ENCODE measurements around the gene NAPSA. TPM values are rescaled to one million over a fixed set of nuclear protein-coding genes. Genes with fewer than 3 reads are reported as not detected.

Gene NAPSA
- total and polyA plus RNA-seq, 2 donors (not counting 1 experiment from before 2014, with no cell fraction given), result 0.03 to 0.17 TPM

DNA sequence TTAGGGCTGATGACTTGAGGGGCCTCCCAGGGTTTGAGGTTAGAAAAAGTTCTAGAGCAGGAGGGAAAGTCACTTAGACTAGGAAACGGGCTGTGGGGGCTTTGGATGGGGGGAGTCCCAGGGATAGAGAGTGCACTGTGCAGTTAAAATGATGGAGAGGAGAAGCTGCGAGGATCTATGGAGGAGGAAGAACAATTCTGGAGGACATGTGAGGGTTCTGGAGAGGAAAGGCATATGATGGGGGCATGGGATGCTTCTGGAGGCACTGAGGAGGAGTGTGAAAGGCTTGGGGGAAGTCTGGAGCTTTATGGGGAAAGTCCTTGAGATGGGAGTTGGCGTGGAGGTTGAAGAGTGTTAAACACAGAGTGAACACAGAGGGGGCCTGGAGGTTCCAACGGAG lies 38.4 kb downstream of the NAPSA start:
- H4K20me1 ChIP-seq (ENCODE audit: control insufficient read depth, extremely low read depth, insufficient read depth, low read length), result no peaks in the 10 kb centered on the region
- no peaks in the 10 kb centered on the region for H3K79me2 ChIP-seq (ENCODE audit: control insufficient read depth, insufficient read depth, low read length)
- no peak overlapping the region for H3K27ac ChIP-seq (ENCODE audit: insufficient read depth, low read length)
- H3K4me2 ChIP-seq (ENCODE audit: extremely low read depth, insufficient read depth, low read length), result no peak overlapping the region
- H2AFZ ChIP-seq (ENCODE audit: low read length), result no peak overlapping the region
- TF ChIP-seq EZH2 (IDR thresholded peaks at IDR 0.05; ENCODE audit: low read length, missing control alignments), result no peak
- TF ChIP-seq, protein P1, sequence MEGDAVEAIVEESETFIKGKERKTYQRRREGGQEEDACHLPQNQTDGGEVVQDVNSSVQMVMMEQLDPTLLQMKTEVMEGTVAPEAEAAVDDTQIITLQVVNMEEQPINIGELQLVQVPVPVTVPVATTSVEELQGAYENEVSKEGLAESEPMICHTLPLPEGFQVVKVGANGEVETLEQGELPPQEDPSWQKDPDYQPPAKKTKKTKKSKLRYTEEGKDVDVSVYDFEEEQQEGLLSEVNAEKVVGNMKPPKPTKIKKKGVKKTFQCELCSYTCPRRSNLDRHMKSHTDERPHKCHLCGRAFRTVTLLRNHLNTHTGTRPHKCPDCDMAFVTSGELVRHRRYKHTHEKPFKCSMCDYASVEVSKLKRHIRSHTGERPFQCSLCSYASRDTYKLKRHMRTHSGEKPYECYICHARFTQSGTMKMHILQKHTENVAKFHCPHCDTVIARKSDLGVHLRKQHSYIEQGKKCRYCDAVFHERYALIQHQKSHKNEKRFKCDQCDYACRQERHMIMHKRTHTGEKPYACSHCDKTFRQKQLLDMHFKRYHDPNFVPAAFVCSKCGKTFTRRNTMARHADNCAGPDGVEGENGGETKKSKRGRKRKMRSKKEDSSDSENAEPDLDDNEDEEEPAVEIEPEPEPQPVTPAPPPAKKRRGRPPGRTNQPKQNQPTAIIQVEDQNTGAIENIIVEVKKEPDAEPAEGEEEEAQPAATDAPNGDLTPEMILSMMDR (conservative IDR thresholded peaks at IDR 0.05 in 1 of 2, IDR thresholded peaks at IDR 0.05 in 1 of 2; ENCODE audit: low read depth in 1 of 2, low read length in 2 of 2), result no peak
- no peak for DNase-seq (ENCODE audit: low read depth in 2 of 2)
- H3K9me3 ChIP-seq (ENCODE audit: control insufficient read depth, insufficient read depth, low read depth, low read length), result no peaks in the 10 kb centered on the region
- H3K27me3 ChIP-seq (ENCODE audit: control insufficient read depth, insufficient read depth, low read length), result peaks cover 13% of the 10 kb centered on the region
- no peaks in the 10 kb centered on the region for H3K4me1 ChIP-seq (ENCODE audit: control insufficient read depth, extremely low read depth, insufficient read depth, low read length)
- no peak overlapping the region for H3K9ac ChIP-seq (ENCODE audit: insufficient read depth, low read length)
- no peak overlapping the region for H3K4me3 ChIP-seq (replicated peaks in 1 of 4; ENCODE audit: control extremely low read depth in 1 of 4, insufficient read depth in 1 of 4, low read depth in 3 of 4, low read length in 4 of 4)
- H3K36me3 ChIP-seq (ENCODE audit: control insufficient read depth, insufficient read depth, low read length), result no peaks in the 10 kb centered on the region

DNA sequence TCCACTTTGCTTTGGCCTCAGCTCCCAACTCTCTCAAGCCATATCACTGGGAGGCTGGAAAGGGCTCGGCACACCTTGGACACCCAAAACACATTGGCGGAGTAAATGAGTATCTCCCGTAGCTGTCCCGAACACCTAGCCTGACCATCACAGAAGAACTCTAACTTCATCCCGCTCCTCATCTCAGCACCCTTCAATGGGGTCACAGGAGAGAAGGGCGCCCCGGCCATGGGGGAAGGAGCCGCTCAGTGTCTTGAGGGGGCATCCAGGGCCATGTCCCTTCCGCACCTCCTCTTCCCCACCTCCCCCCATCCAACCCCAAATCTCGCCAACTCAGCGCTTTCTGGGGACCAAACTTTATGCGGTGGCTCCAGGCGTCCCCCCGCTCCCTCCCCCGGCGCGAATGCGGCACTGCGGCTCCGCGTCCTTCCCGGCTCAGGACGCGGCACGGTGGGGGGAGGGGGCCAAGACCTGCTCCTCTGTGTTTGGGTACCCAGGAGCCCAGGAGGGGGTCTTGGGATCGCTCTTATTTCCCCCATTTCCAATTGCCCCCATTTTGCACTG lies 39.3 kb downstream of the NAPSA start:
- Histone ChIP-seq H3K9ac (ENCODE audit: insufficient read depth, low read length) (no peak overlapping the region), H3K36me3 (ENCODE audit: control insufficient read depth, insufficient read depth, low read length) (no peaks in the 10 kb centered on the region), H3K79me2 (ENCODE audit: control insufficient read depth, insufficient read depth, low read length) (no peaks in the 10 kb centered on the region), H3K9me3 (ENCODE audit: control insufficient read depth, insufficient read depth, low read depth, low read length) (no peaks in the 10 kb centered on the region), H3K27me3 (ENCODE audit: control insufficient read depth, insufficient read depth, low read length) (peaks cover 13% of the 10 kb centered on the region), H3K4me1 (ENCODE audit: control insufficient read depth, extremely low read depth, insufficient read depth, low read length) (no peaks in the 10 kb centered on the region), H4K20me1 (ENCODE audit: control insufficient read depth, extremely low read depth, insufficient read depth, low read length) (no peaks in the 10 kb centered on the region), H3K4me2 (ENCODE audit: extremely low read depth, insufficient read depth, low read length) (no peak overlapping the region), H2AFZ (ENCODE audit: low read length) (no peak overlapping the region), H3K4me3 (replicated peaks in 1 of 4; ENCODE audit: control extremely low read depth in 1 of 4, insufficient read depth in 1 of 4, low read depth in 3 of 4, low read length in 4 of 4) (no peak overlapping the region), H3K27ac (ENCODE audit: insufficient read depth, low read length) (no peak overlapping the region)
- no peak for TF ChIP-seq EZH2 (IDR thresholded peaks at IDR 0.05; ENCODE audit: low read length, missing control alignments)
- TF ChIP-seq, protein P1 (conservative IDR thresholded peaks at IDR 0.05 in 1 of 2, IDR thresholded peaks at IDR 0.05 in 1 of 2; ENCODE audit: low read depth in 1 of 2, low read length in 2 of 2), result no peak
- DNase-seq (ENCODE audit: low read depth in 2 of 2), result no peak

DNA sequence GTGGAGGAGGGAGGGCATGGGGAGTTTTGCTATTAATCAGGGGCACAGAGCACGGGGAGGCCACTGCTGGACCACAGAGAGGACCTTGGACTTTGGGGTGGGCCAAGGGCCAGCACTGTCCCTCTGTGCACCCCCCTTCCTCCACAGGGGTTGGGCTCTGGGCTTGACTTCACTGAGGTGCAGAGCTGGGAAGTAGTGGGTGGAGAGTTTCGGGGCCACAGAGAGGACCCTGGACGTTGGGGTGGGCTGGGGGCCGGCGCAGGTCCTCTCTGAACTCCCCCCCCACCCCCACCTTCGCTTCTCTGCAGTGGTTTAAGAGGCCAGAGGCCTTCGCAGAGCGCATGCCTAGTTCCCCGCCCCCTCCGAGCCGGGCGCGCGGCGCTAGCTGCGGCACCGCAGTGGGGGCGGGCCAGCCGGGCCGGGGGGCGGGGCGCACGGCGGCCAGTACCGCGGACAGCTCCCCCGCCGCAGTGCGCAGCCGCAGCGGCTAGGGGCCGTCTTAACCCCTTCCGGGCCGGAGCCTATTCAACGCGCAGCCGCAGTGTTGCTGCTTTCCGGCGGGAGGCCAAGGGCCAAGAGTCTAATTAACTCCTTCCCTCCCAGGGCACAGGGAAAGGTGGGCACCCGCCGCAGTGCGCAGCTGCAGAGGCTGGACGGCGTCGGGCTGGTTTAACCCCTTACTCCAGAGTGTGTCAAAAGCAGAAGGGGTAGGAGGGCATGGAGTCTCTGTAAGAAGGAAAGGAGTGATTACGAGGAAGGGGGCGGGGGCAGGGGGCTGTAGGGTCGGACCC lies 39.9 kb downstream of the NAPSA start:
- Histone ChIP-seq H2AFZ (ENCODE audit: low read length) (no peak overlapping the region), H3K4me3 (replicated peaks in 1 of 4; ENCODE audit: control extremely low read depth in 1 of 4, insufficient read depth in 1 of 4, low read depth in 3 of 4, low read length in 4 of 4) (no peak overlapping the region), H3K4me1 (ENCODE audit: control insufficient read depth, extremely low read depth, insufficient read depth, low read length) (no peaks in the 10 kb centered on the region), H3K9ac (ENCODE audit: insufficient read depth, low read length) (no peak overlapping the region), H3K79me2 (ENCODE audit: control insufficient read depth, insufficient read depth, low read length) (no peaks in the 10 kb centered on the region), H3K36me3 (ENCODE audit: control insufficient read depth, insufficient read depth, low read length) (no peaks in the 10 kb centered on the region), H3K9me3 (ENCODE audit: control insufficient read depth, insufficient read depth, low read depth, low read length) (no peaks in the 10 kb centered on the region), H4K20me1 (ENCODE audit: control insufficient read depth, extremely low read depth, insufficient read depth, low read length) (no peaks in the 10 kb centered on the region), H3K27ac (ENCODE audit: insufficient read depth, low read length) (no peak overlapping the region), H3K27me3 (ENCODE audit: control insufficient read depth, insufficient read depth, low read length) (peaks cover 13% of the 10 kb centered on the region), H3K4me2 (ENCODE audit: extremely low read depth, insufficient read depth, low read length) (no peak overlapping the region)
- TF ChIP-seq, protein P1 (conservative IDR thresholded peaks at IDR 0.05 in 1 of 2, IDR thresholded peaks at IDR 0.05 in 1 of 2; ENCODE audit: low read depth in 1 of 2, low read length in 2 of 2), result no peak
- TF ChIP-seq EZH2 (IDR thresholded peaks at IDR 0.05; ENCODE audit: low read length, missing control alignments), result no peak
- peak; percentile 20 for DNase-seq (ENCODE audit: low read depth in 2 of 2)

Measured in fibroblast of lung (primary cell).